Rectal smooth muscle tissue (tissue), 1 donor: ENCODE data around the gene HMCN2.
A peak's percentile ranks its signal among the peaks of the same experiment; 100 is the strongest.

Source experiments
- H3K27ac ChIP-seq: one replicate; pipeline ENCODE4 v1.7.0; 2013; ENCODE audit warnings: low read depth, low read length, inconsistent platforms
- H3K27me3 ChIP-seq: one replicate; pipeline ENCODE4 v1.7.0; 2013; ENCODE audit warnings: low read length; ENCODE audit not compliant: control insufficient read depth, insufficient read depth
- H3K36me3 ChIP-seq: one replicate; pipeline ENCODE4 v1.7.0; 2013; ENCODE audit warnings: low read length; ENCODE audit not compliant: control insufficient read depth, insufficient read depth
- H3K4me1 ChIP-seq: one replicate; pipeline ENCODE4 v1.7.0; 2013; ENCODE audit warnings: low read length; ENCODE audit not compliant: control insufficient read depth, insufficient read depth
- H3K4me3 ChIP-seq: one replicate; pipeline ENCODE4 v1.7.0; 2013; ENCODE audit warnings: low read length
- H3K9ac ChIP-seq: one replicate; pipeline ENCODE4 v1.7.0; 2013; ENCODE audit warnings: low read length

The HMCN2 gene

DNA sequence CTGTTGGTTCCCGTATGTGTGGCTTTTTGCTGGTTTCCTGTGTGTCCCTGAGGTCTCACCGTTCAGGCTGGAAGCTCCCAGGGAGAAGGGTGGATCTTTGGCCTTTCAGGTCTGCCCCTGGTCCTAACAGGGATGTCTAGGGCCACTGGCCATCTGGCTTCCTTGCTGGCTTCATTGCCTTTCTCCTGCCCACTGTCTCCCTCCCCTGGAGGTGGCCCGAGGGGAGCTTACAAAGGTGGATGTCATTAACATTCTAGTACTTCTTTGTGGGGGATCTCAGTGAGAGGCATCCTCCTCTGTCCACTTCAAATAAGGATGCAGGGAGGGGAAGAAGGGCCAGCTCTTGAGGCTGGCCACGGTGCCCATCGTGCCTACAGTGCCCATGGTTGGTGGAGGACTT lies 35.2 kb downstream of the HMCN2 start:
- no peak overlapping the region for H3K4me3 ChIP-seq
- H3K27me3 ChIP-seq: no peaks in the 10 kb centered on the region
- no peak overlapping the region for H3K9ac ChIP-seq
- H3K4me1 ChIP-seq: peaks cover 42% of the 10 kb centered on the region
- peaks cover 5% of the 10 kb centered on the region for H3K36me3 ChIP-seq
- peak overlapping the region; percentile 80 for H3K27ac ChIP-seq

- H3K4me3 ChIP-seq: no peak overlapping the region
- peaks cover 5% of the 10 kb centered on the region for H3K36me3 ChIP-seq
- H3K27ac ChIP-seq: peak overlapping the region; percentile 80
- H3K27me3 ChIP-seq: no peaks in the 10 kb centered on the region
- H3K9ac ChIP-seq: no peak overlapping the region
- peaks cover 43% of the 10 kb centered on the region for H3K4me1 ChIP-seq
Observed at GRCh38 chr9:130301483-130302286, 36.1 kb downstream of the HMCN2 start.

DNA sequence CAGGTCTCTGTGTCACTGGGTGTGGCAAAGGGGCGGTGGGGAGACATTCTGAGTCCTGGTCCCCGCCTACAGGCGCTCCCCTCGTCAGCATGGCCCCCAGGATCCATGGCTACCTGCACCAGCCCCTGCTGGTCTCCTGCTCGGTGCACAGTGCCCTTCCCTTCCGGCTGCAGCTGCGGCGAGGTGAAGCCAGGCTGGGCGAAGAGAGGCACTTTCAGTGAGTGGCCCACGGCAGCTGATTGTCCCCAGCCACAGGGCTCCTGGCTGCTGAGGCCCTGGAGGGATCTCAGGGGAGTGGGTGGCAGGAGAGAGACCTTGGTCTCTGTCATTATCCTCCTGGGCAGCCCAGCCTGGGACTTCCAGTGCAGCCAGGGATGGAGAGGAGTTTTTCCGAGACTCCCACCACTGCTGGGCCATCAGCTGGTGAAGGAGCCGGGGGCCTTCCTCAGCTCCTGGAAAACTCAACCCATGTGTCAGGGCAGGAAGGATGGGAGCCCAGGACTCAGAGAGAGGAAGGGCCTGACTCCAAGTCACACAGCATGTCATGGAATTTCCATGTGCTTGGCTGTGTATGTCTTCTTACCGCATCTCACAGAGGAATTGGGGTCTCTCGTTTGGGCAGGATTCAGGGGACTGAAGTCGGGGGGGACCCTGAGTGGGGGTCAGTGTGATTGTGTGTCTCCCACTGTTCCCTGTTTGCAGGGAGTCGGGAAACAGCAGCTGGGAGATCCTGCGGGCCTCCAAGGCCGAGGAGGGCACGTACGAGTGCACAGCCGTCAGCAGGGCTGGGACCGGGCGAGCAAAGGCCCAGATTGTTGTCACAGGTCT lies 37.4 kb downstream of the HMCN2 start:
- Histone ChIP-seq H3K4me1 (peaks cover 43% of the 10 kb centered on the region), H3K9ac (no peak overlapping the region), H3K4me3 (no peak overlapping the region), H3K27me3 (no peaks in the 10 kb centered on the region), H3K36me3 (peaks cover 5% of the 10 kb centered on the region), H3K27ac (peak overlapping the region; percentile 80)

GRCh38 chr9:130303613-130304055 lies 38.1 kb downstream of the HMCN2 start:
- no peak overlapping the region for H3K4me3 ChIP-seq
- peak overlapping the region; percentile 80 for H3K27ac ChIP-seq
- no peak overlapping the region for H3K9ac ChIP-seq
- H3K36me3 ChIP-seq: peaks cover 5% of the 10 kb centered on the region
- H3K27me3 ChIP-seq: no peaks in the 10 kb centered on the region
- H3K4me1 ChIP-seq: peaks cover 43% of the 10 kb centered on the region

- no peak overlapping the region for H3K9ac ChIP-seq
- H3K4me3 ChIP-seq: peak overlapping the region; percentile 16
- H3K27ac ChIP-seq: peak overlapping the region; percentile 80
- H3K27me3 ChIP-seq: no peaks in the 10 kb centered on the region
- peaks cover 5% of the 10 kb centered on the region for H3K36me3 ChIP-seq
- H3K4me1 ChIP-seq: peaks cover 43% of the 10 kb centered on the region
Observed at GRCh38 chr9:130304116-130304515, 38.6 kb downstream of the HMCN2 start.

DNA sequence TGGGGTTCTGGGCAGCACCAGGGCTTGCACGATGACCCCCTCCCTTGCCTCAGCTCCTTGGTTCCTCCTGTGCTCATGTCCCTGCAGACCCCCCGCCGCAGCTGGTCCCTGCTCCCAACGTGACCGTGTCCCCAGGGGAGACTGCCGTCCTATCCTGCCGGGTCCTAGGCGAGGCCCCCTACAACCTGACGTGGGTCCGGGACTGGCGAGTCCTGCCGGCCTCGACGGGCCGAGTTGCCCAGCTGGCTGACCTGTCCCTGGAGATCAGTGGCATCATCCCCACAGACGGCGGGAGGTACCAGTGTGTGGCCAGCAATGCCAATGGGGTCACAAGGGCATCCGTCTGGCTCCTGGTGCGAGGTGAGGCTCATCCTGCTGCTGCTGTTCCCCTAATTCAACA lies 39.1 kb downstream of the HMCN2 start:
- Histone ChIP-seq H3K4me3 (peak overlapping the region; percentile 16), H3K4me1 (peaks cover 43% of the 10 kb centered on the region), H3K9ac (no peak overlapping the region), H3K36me3 (peaks cover 4% of the 10 kb centered on the region), H3K27me3 (no peaks in the 10 kb centered on the region), H3K27ac (peak overlapping the region; percentile 80)

DNA sequence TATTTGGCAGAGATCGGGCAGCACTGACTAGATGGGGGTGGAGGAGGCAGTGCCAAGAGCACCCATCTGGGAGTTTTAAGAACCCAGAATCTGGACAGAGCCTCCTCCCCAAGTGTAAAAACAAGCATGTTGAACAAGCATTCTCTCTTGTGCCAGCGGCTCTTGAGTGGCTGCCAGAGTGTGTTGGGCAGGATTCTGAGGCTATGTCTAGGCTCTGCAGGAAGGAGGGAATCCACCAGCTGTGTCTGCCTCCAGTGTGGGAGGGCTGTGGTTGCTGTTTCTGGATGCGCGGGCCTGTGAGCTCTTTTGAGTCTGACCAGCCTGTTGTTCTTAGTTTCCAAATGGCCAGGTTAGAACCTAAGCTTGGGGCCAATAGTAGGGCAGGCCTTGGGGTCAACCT lies 39.8 kb downstream of the HMCN2 start:
- H3K4me3 ChIP-seq: no peak overlapping the region
- peaks cover 5% of the 10 kb centered on the region for H3K36me3 ChIP-seq
- H3K4me1 ChIP-seq: peaks cover 43% of the 10 kb centered on the region
- H3K27ac ChIP-seq: peak overlapping the region; percentile 80
- H3K9ac ChIP-seq: no peak overlapping the region
- H3K27me3 ChIP-seq: no peaks in the 10 kb centered on the region

- Histone ChIP-seq H3K4me1 (peaks cover 36% of the 10 kb centered on the region), H3K27me3 (no peaks in the 10 kb centered on the region), H3K9ac (no peak overlapping the region), H3K4me3 (no peak overlapping the region), H3K36me3 (peaks cover 5% of the 10 kb centered on the region), H3K27ac (peak overlapping the region; percentile 23)
Observed at GRCh38 chr9:130306823-130307666, 41.5 kb downstream of the HMCN2 start.

DNA sequence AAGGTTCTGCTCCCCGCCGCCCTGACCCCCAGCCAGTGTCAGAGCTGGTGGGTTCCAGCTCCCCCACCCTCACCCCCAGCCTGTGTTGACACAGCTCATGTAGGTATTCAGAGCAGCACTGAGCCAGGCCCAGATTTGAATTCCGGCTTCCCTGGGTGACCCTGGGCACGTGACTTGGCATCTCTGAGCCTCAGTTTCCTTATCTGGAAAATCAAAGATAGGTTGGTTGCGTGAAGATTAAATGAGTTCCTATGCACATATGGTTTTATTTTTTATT lies 42.0 kb downstream of the HMCN2 start:
- Histone ChIP-seq H3K4me1 (peaks cover 33% of the 10 kb centered on the region), H3K27ac (no peak overlapping the region), H3K9ac (no peak overlapping the region), H3K36me3 (peaks cover 5% of the 10 kb centered on the region), H3K4me3 (no peak overlapping the region), H3K27me3 (no peaks in the 10 kb centered on the region)

- Histone ChIP-seq H3K9ac (no peak overlapping the region), H3K27ac (no peak overlapping the region), H3K4me1 (peaks cover 34% of the 10 kb centered on the region), H3K36me3 (peaks cover 5% of the 10 kb centered on the region), H3K27me3 (no peaks in the 10 kb centered on the region), H3K4me3 (no peak overlapping the region)
Observed at GRCh38 chr9:130308081-130308571, 42.6 kb downstream of the HMCN2 start.

DNA sequence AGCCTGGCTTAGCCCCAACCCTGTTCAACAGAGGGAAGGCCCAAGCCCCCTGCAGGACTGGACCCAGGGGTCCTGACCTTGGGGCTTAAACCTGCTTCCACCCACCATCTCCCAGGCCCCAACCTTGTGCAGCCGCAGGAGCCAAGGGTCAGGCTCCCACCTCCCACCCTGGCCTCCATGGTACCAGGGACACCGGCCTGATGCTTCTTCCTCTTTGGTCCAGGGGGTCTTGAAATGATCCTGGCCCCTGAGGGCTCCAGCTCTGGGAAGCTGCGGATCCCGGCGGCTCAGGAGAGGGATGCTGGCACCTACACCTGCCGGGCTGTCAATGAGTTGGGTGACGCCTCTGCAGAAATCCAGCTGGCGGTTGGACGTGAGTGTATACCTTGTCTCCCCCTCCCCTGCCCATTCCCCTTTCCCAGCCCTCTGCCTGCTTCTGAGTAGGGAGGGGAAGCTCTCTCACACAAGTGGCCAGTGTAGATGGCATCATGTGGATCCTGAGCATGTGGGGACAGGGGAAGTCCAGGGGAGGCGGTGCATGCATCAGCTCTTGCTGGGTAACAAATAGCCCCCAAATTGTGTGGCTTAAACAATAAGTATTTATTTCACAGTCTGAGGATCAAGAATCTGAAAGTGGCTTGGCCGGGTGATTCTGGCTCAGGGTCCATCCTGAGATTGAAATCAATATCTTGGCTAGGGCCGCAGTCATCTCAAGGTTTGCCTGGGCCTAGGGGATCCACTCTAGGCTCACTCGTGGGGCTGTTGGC lies 44.3 kb downstream of the HMCN2 start:
- H3K4me3 ChIP-seq: no peak overlapping the region
- no peaks in the 10 kb centered on the region for H3K27me3 ChIP-seq
- H3K36me3 ChIP-seq: peaks cover 5% of the 10 kb centered on the region
- H3K27ac ChIP-seq: no peak overlapping the region
- H3K9ac ChIP-seq: no peak overlapping the region
- peaks cover 22% of the 10 kb centered on the region for H3K4me1 ChIP-seq
